ENCODE results near the gene MSLN. TPM values are rescaled to one million over a fixed set of nuclear protein-coding genes. Genes with fewer than 3 reads are reported as not detected.

MSLN gene
- total RNA-seq, 6 donors from 2014 or later: 47.8 to 275 (median 121) TPM

DNA sequence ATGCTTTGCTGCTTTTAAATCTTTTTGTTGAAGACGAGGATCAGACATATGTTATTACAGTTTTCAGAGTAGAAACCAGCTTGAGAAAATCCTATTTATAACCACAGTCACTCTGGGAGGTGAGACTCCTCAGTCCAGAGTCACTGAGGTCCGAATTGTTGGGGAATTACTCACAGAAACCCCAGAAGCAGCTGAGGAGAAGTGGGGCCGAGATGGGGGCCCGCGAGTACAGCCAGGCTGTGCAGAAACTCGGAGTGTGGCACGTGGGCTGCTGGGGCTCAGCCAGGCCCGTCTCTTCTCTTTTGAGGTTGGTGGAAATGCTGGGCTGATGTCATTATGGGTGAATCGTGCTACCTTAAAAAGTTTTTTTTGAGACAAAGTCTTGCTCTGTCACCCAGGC lies 54.4 kb downstream of the MSLN start:
- no peak overlapping the region for H3K4me3 ChIP-seq
- H3K4me1 ChIP-seq: peaks cover 0 to 17% (median 5%) of the 10 kb centered on the region in 4 donors
- ATAC-seq (ENCODE audit: low FRiP score in 2 of 2) (no peak), DNase-seq (no peak)
- H3K36me3 ChIP-seq: no peaks in the 10 kb centered on the region
- H3K27ac ChIP-seq: no peak overlapping the region
- TF ChIP-seq POLR2A (IDR thresholded peaks at IDR 0.05) (no peak), POLR2AphosphoS5 (IDR thresholded peaks at IDR 0.05) (no peak)
- WGBS, 2 donors: 72 to 77% methylated on average over 9 of the region's 9 CpGs
- H3K27me3 ChIP-seq: peaks cover 0 to 27% (median 7%) of the 10 kb centered on the region in 4 donors
- peaks cover 0 to 3% (median 0%) of the 10 kb centered on the region in 4 donors for H3K9me3 ChIP-seq

DNA sequence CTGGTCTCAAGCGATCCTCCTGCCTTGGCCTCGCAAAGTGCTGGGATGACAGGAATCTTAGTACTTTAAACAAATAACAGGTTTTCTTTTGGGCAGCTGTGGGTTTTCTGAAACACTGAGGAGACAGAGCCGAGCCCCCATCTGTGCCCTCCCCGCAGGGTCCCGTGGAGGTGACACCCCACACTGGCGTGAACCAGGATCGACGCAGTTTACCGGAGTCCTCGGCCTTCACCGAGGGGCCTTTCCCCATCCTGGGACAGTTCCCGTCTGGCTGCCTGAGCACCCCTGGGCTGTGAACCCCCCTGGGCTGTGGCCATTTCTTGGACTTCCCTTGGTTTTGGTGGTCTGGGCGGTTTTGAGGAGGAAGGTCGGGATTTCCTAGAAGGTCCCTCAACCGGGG lies 55.3 kb downstream of the MSLN start:
- 83 to 87% methylated on average over 3 to 15 of the region's 15 CpGs for WGBS, 2 donors
- ATAC-seq (ENCODE audit: low FRiP score in 2 of 2): peak in 1 of 2 donors; percentile 35
- DNase-seq: peak in 1 of 2 donors; percentile 51
- Histone ChIP-seq H3K27ac (no peak overlapping the region), H3K4me1 (peaks cover 0 to 17% (median 5%) of the 10 kb centered on the region in 4 donors), H3K4me3 (no peak overlapping the region), H3K9me3 (peaks cover 0 to 3% (median 0%) of the 10 kb centered on the region in 4 donors), H3K36me3 (no peaks in the 10 kb centered on the region), H3K27me3 (peaks cover 0 to 27% (median 7%) of the 10 kb centered on the region in 4 donors)
- TF ChIP-seq POLR2A (IDR thresholded peaks at IDR 0.05) (no peak), EP300 (IDR thresholded peaks at IDR 0.05) (no peak), POLR2AphosphoS5 (IDR thresholded peaks at IDR 0.05) (no peak)
- TF ChIP-seq, protein P1, sequence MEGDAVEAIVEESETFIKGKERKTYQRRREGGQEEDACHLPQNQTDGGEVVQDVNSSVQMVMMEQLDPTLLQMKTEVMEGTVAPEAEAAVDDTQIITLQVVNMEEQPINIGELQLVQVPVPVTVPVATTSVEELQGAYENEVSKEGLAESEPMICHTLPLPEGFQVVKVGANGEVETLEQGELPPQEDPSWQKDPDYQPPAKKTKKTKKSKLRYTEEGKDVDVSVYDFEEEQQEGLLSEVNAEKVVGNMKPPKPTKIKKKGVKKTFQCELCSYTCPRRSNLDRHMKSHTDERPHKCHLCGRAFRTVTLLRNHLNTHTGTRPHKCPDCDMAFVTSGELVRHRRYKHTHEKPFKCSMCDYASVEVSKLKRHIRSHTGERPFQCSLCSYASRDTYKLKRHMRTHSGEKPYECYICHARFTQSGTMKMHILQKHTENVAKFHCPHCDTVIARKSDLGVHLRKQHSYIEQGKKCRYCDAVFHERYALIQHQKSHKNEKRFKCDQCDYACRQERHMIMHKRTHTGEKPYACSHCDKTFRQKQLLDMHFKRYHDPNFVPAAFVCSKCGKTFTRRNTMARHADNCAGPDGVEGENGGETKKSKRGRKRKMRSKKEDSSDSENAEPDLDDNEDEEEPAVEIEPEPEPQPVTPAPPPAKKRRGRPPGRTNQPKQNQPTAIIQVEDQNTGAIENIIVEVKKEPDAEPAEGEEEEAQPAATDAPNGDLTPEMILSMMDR (IDR thresholded peaks at IDR 0.05): no peak

DNA sequence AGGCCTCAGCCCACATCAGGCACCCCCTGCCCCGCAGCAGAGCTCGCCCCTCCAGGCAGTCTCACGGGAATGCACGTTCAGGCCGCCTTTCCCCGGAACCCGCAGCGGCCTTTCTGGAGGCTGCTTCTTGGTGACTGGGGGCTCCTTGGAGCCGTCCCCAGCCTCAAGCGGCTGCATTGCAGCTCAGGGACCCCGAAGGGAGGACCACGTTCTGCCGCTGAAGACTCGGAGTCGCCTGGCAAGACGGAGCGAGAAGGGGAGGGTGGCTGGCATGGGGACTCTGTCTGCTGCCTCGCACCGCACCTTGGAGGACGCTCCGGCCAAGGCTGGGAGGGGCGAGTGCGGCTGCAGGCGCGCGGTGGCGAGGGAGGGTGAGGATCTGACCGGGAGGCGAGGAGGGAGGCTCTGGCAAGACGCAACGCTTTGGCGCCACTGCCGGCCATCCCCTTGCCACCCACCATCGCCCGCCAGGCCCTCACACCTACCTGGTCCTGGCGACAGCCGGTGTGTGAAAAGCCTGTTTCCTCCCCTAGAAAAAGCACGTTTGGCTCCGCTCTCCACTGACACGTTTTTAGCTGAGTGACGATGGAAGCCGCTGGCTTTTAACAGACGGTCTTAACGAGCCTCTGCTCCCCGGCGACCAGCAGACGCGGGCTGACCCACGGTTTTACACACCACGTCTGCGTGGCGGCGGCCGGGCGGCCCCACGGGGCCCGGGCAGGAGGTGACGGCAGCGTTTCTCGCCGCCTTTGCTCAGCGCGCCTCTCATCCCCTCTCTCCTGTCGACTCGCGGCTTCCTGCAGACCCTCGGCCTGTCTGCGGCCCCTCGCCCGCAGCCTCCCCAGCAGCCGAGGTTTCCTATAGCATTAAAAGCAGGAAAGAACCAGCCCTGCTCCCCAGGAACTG lies 56.7 kb downstream of the MSLN start:
- Histone ChIP-seq H3K27me3 (peaks cover 0 to 27% (median 7%) of the 10 kb centered on the region in 4 donors), H3K4me1 (peaks cover 0 to 17% (median 5%) of the 10 kb centered on the region in 4 donors), H3K4me3 (no peak overlapping the region), H3K36me3 (no peaks in the 10 kb centered on the region), H3K9me3 (peaks cover 0 to 2% (median 0%) of the 10 kb centered on the region in 4 donors), H3K27ac (no peak overlapping the region)
- 36 to 79% methylated on average over 49 to 70 of the region's 71 CpGs for WGBS, 2 donors
- DNase-seq: peak in 1 of 2 donors; percentile 81
- ATAC-seq (ENCODE audit: low FRiP score in 2 of 2): no peak
- TF ChIP-seq, protein P1 (IDR thresholded peaks at IDR 0.05): no peak
- no peak for TF ChIP-seq EP300 (IDR thresholded peaks at IDR 0.05)
- no peak for TF ChIP-seq POLR2A (IDR thresholded peaks at IDR 0.05)
- no peak for TF ChIP-seq POLR2AphosphoS5 (IDR thresholded peaks at IDR 0.05)

DNA sequence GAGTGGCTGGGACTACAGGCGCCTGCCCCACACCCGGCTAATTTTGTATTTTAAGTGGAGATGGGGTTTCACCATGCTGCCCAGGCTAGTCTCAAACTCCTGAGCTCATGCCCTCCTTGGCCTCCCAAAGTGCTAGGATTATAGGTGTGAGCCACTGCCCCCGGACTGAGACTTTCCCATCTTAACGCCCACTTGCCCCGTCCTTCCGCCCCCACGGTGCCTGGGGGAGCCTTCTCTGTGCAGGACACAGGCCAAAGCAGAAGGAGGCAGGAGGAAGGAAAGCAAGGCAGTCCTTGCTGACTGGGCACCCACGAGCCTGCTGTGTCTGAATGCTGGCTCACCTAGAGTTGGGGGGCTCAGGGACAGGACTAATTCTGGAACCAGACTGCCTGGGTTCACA lies 57.6 kb downstream of the MSLN start:
- peaks cover 0 to 15% (median 4%) of the 10 kb centered on the region in 4 donors for H3K4me1 ChIP-seq
- no peak overlapping the region for H3K27ac ChIP-seq
- DNase-seq (no peak), ATAC-seq (ENCODE audit: low FRiP score in 2 of 2) (no peak)
- no peaks in the 10 kb centered on the region for H3K9me3 ChIP-seq
- no peak for TF ChIP-seq POLR2A (IDR thresholded peaks at IDR 0.05)
- TF ChIP-seq EP300 (IDR thresholded peaks at IDR 0.05): no peak
- TF ChIP-seq, protein P1 (IDR thresholded peaks at IDR 0.05): no peak
- no peak for TF ChIP-seq POLR2AphosphoS5 (IDR thresholded peaks at IDR 0.05)
- no peaks in the 10 kb centered on the region for H3K36me3 ChIP-seq
- WGBS, 2 donors: 83 to 87% methylated on average over 8 of the region's 8 CpGs
- H3K4me3 ChIP-seq: no peak overlapping the region
- H3K27me3 ChIP-seq: peaks cover 0 to 24% (median 6%) of the 10 kb centered on the region in 4 donors

Small RNAs within 50 kb of the gene (small RNA-seq; reads per million reads assigned to genes)
- 0 reads per million in 4 donors for gene MIR662

Other genes starting within 250 kb of the MSLN start
- 10 to 100 TPM; 27.3 to 84.5 (median 66.1) TPM for gene CAPN15, start 233.0 kb upstream of the MSLN start, total RNA-seq
- gene PRR35, start 200.3 kb upstream of the MSLN start, total RNA-seq: not detected
- 1 to 10 TPM; 1.2 to 7.8 (median 3.3) TPM for gene NHLRC4, start 193.7 kb upstream of the MSLN start, total RNA-seq
- gene PIGQ, start 190.8 kb upstream of the MSLN start, total RNA-seq: 100 to 1,000 TPM in 2 of 6 donors, 10 to 100 TPM in 4; 42.7 to 153 (median 79.6) TPM
- 100 to 1,000 TPM in 1 of 6 donors, 10 to 100 TPM in 5; 40.5 to 101 (median 61.5) TPM for gene RAB40C, start 170.7 kb upstream of the MSLN start, total RNA-seq
- 10 to 100 TPM in 1 of 6 donors, 1 to 10 TPM in 5; 1.7 to 16.8 (median 5.8) TPM for gene WFIKKN1, start 129.7 kb upstream of the MSLN start, total RNA-seq
- 100 to 1,000 TPM in 4 of 6 donors, 10 to 100 TPM in 2; 69.5 to 210 (median 111) TPM for gene METTL26, start 124.4 kb upstream of the MSLN start, total RNA-seq
- gene MCRIP2, start 118.9 kb upstream of the MSLN start, total RNA-seq: 10 to 100 TPM; 34.9 to 85.7 (median 53.3) TPM
- gene WDR90, start 111.4 kb upstream of the MSLN start, total RNA-seq: 100 to 1,000 TPM in 1 of 6 donors, 10 to 100 TPM in 5; 18.8 to 174 (median 34.1) TPM
- 100 to 1,000 TPM in 4 of 6 donors, 10 to 100 TPM in 2; 53.0 to 535 (median 107) TPM for gene RHOT2, start 92.6 kb upstream of the MSLN start, total RNA-seq
- gene RHBDL1, start 85.1 kb upstream of the MSLN start, total RNA-seq: 1 to 10 TPM in 2 of 6 donors, under 1 TPM in 3, not detected in 1; 0.59 to 2.1 (median 0.76) TPM
- 100 to 1,000 TPM; 101 to 186 (median 118) TPM for gene STUB1, start 80.3 kb upstream of the MSLN start, total RNA-seq
- gene JMJD8, start 76.4 kb upstream of the MSLN start, total RNA-seq: 100 to 1,000 TPM in 1 of 6 donors, 10 to 100 TPM in 5; 60.0 to 109 (median 65.5) TPM
- 10 to 100 TPM in 5 of 6 donors, 1 to 10 TPM in 1; 8.3 to 20.6 (median 14.3) TPM for gene WDR24, start 70.3 kb upstream of the MSLN start, total RNA-seq
- 1 to 10 TPM; 1.0 to 8.1 (median 4.1) TPM for gene FBXL16, start 54.9 kb upstream of the MSLN start, total RNA-seq
- gene METRN, start 45.6 kb upstream of the MSLN start, total RNA-seq: 10 to 100 TPM; 22.0 to 56.0 (median 40.8) TPM
- gene ANTKMT, start 39.6 kb upstream of the MSLN start, total RNA-seq: 10 to 100 TPM; 38.7 to 69.7 (median 55.7) TPM
- 10 to 100 TPM in 5 of 6 donors, 1 to 10 TPM in 1; 3.5 to 69.1 (median 23.3) TPM for gene CCDC78, start 34.3 kb upstream of the MSLN start, total RNA-seq
- 10 to 100 TPM in 5 of 6 donors, 1 to 10 TPM in 1; 4.0 to 43.0 (median 13.5) TPM for gene HAGHL, start 33.6 kb upstream of the MSLN start, total RNA-seq
- 10 to 100 TPM; 27.8 to 96.4 (median 33.1) TPM for gene CIAO3, start 19.7 kb upstream of the MSLN start, total RNA-seq
- gene RPUSD1, start 27.6 kb downstream of the MSLN start, total RNA-seq: 10 to 100 TPM; 14.5 to 43.0 (median 20.8) TPM
- gene CHTF18, start 27.9 kb downstream of the MSLN start, total RNA-seq: 10 to 100 TPM in 4 of 6 donors, 1 to 10 TPM in 2; 4.1 to 39.8 (median 17.9) TPM
- gene GNG13, start 40.0 kb downstream of the MSLN start, total RNA-seq: not detected
- gene LMF1, start 210.2 kb downstream of the MSLN start, total RNA-seq: 100 to 1,000 TPM in 1 of 6 donors, 10 to 100 TPM in 5; 20.3 to 147 (median 28.2) TPM
- gene SOX8, start 221.0 kb downstream of the MSLN start, total RNA-seq: 1 to 10 TPM in 2 of 6 donors, under 1 TPM in 4; 0.14 to 1.1 (median 0.57) TPM

Data from upper lobe of left lung (tissue), 6 donors.